ENCODE measurements around the gene HAP1.

Gene HAP1

GRCh38 chr17:41772586-41773189 lies 38.2 kb upstream of the HAP1 start:
- FAIRE-seq (no peak), DNase-seq (ENCODE audit: insufficient read length) (no peak)
- no peak for TF ChIP-seq POLR2AphosphoS5 (IDR thresholded peaks at IDR 0.05; ENCODE audit: low read depth, low read length)
- TF ChIP-seq POLR2A (IDR thresholded peaks at IDR 0.05; ENCODE audit: low read depth, low read length): no peak
- no peak for TF ChIP-seq TAF1 (IDR thresholded peaks at IDR 0.05; ENCODE audit: borderline replicate concordance, low read depth, low read length)

GRCh38 chr17:41772218-41772585 lies 37.8 kb upstream of the HAP1 start:
- DNase-seq (ENCODE audit: insufficient read length): no peak
- FAIRE-seq: no peak
- TF ChIP-seq TAF1 (IDR thresholded peaks at IDR 0.05; ENCODE audit: borderline replicate concordance, low read depth, low read length): no peak
- no peak for TF ChIP-seq POLR2AphosphoS5 (IDR thresholded peaks at IDR 0.05; ENCODE audit: low read depth, low read length)
- TF ChIP-seq POLR2A (IDR thresholded peaks at IDR 0.05; ENCODE audit: low read depth, low read length): no peak

GRCh38 chr17:41771389-41772206 lies 37.2 kb upstream of the HAP1 start:
- DNase-seq (ENCODE audit: insufficient read length) (no peak), FAIRE-seq (no peak)
- no peak for TF ChIP-seq POLR2A (IDR thresholded peaks at IDR 0.05; ENCODE audit: low read depth, low read length)
- TF ChIP-seq POLR2AphosphoS5 (IDR thresholded peaks at IDR 0.05; ENCODE audit: low read depth, low read length): no peak
- no peak for TF ChIP-seq TAF1 (IDR thresholded peaks at IDR 0.05; ENCODE audit: borderline replicate concordance, low read depth, low read length)

GRCh38 chr17:41769985-41770384 lies 35.5 kb upstream of the HAP1 start:
- TF ChIP-seq POLR2A (IDR thresholded peaks at IDR 0.05; ENCODE audit: low read depth, low read length) (no peak), TAF1 (IDR thresholded peaks at IDR 0.05; ENCODE audit: borderline replicate concordance, low read depth, low read length) (no peak), POLR2AphosphoS5 (IDR thresholded peaks at IDR 0.05; ENCODE audit: low read depth, low read length) (no peak)
- no peak for DNase-seq (ENCODE audit: insufficient read length)
- no peak for FAIRE-seq

GRCh38 chr17:41769346-41769862 lies 35.0 kb upstream of the HAP1 start:
- FAIRE-seq: no peak
- no peak for TF ChIP-seq POLR2A (IDR thresholded peaks at IDR 0.05; ENCODE audit: low read depth, low read length)
- no peak for TF ChIP-seq TAF1 (IDR thresholded peaks at IDR 0.05; ENCODE audit: borderline replicate concordance, low read depth, low read length)
- TF ChIP-seq POLR2AphosphoS5 (IDR thresholded peaks at IDR 0.05; ENCODE audit: low read depth, low read length): no peak
- DNase-seq (ENCODE audit: insufficient read length): no peak

- FAIRE-seq: no peak
- TF ChIP-seq TAF1 (IDR thresholded peaks at IDR 0.05; ENCODE audit: borderline replicate concordance, low read depth, low read length) (no peak), POLR2AphosphoS5 (IDR thresholded peaks at IDR 0.05; ENCODE audit: low read depth, low read length) (no peak), POLR2A (IDR thresholded peaks at IDR 0.05; ENCODE audit: low read depth, low read length) (no peak)
- no peak for DNase-seq (ENCODE audit: insufficient read length)
Observed at GRCh38 chr17:41768682-41769288, 34.3 kb upstream of the HAP1 start.

- TF ChIP-seq POLR2AphosphoS5 (IDR thresholded peaks at IDR 0.05; ENCODE audit: low read depth, low read length) (no peak), POLR2A (IDR thresholded peaks at IDR 0.05; ENCODE audit: low read depth, low read length) (no peak), TAF1 (IDR thresholded peaks at IDR 0.05; ENCODE audit: borderline replicate concordance, low read depth, low read length) (no peak)
- no peak for DNase-seq (ENCODE audit: insufficient read length)
- no peak for FAIRE-seq
Observed at GRCh38 chr17:41767324-41768042, 33.0 kb upstream of the HAP1 start.

- TF ChIP-seq POLR2A (IDR thresholded peaks at IDR 0.05; ENCODE audit: low read depth, low read length) (no peak), TAF1 (IDR thresholded peaks at IDR 0.05; ENCODE audit: borderline replicate concordance, low read depth, low read length) (no peak), POLR2AphosphoS5 (IDR thresholded peaks at IDR 0.05; ENCODE audit: low read depth, low read length) (no peak)
- no peak for FAIRE-seq
- DNase-seq (ENCODE audit: insufficient read length): no peak
Observed at GRCh38 chr17:41766135-41766534, 31.7 kb upstream of the HAP1 start.

- DNase-seq (ENCODE audit: insufficient read length) (no peak), FAIRE-seq (no peak)
- TF ChIP-seq TAF1 (IDR thresholded peaks at IDR 0.05; ENCODE audit: borderline replicate concordance, low read depth, low read length) (no peak), POLR2AphosphoS5 (IDR thresholded peaks at IDR 0.05; ENCODE audit: low read depth, low read length) (no peak), POLR2A (IDR thresholded peaks at IDR 0.05; ENCODE audit: low read depth, low read length) (no peak)
Observed at GRCh38 chr17:41763327-41763726, 28.9 kb upstream of the HAP1 start.

GRCh38 chr17:41762841-41763240 lies 28.4 kb upstream of the HAP1 start:
- DNase-seq (ENCODE audit: insufficient read length): no peak
- TF ChIP-seq POLR2AphosphoS5 (IDR thresholded peaks at IDR 0.05; ENCODE audit: low read depth, low read length) (no peak), POLR2A (IDR thresholded peaks at IDR 0.05; ENCODE audit: low read depth, low read length) (no peak), TAF1 (IDR thresholded peaks at IDR 0.05; ENCODE audit: borderline replicate concordance, low read depth, low read length) (no peak)
- no peak for FAIRE-seq

GRCh38 chr17:41762391-41762790 lies 27.9 kb upstream of the HAP1 start:
- FAIRE-seq (no peak), DNase-seq (ENCODE audit: insufficient read length) (no peak)
- no peak for TF ChIP-seq POLR2AphosphoS5 (IDR thresholded peaks at IDR 0.05; ENCODE audit: low read depth, low read length)
- TF ChIP-seq POLR2A (IDR thresholded peaks at IDR 0.05; ENCODE audit: low read depth, low read length): no peak
- TF ChIP-seq TAF1 (IDR thresholded peaks at IDR 0.05; ENCODE audit: borderline replicate concordance, low read depth, low read length): no peak
